CD4-positive, alpha-beta T cell treated with Interferon gamma for 1 hour (primary cell): ENCODE data around the gene ZCCHC10.
"Not testable (repeated sequence)": the region's sequence is repeated elsewhere in the genome, so short reads cannot be mapped to it uniquely, and the experiment has no call there.

Experiments
- DNase-seq: peaks from one replicate; pipeline ENCODE4 v3.0.0-alpha.2; 2020

ZCCHC10 gene

DNA sequence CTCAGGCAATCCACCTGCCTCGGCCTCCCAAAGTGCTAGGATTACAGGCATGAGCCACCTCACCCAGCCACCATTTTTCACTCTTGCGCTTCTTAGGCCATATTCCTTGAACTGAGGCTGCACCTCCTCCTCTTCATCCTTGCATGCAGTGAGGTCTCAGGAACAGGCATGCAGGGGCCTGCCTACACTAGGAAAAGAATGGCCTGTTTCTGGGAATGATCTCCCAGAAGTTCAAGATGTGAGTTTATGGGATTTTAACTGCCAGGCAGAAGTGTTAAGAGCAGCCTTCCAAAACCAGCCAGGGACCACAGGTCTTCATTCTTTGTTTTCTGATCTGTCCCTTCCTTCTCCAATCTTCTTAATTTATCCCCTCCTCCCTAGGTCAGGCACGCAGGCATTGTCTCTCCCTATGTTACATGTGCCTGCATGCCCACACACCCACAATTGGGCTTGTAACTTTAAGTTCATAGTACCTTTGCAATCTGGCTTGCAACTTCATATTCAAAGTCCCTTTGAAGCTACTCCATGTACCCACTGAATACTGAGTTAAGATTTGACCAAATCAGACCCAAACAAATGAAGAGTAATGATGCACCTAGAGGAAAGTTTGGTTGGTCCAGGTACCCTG lies 14.9 kb upstream of the ZCCHC10 start:
- DNase-seq = no peak

DNA sequence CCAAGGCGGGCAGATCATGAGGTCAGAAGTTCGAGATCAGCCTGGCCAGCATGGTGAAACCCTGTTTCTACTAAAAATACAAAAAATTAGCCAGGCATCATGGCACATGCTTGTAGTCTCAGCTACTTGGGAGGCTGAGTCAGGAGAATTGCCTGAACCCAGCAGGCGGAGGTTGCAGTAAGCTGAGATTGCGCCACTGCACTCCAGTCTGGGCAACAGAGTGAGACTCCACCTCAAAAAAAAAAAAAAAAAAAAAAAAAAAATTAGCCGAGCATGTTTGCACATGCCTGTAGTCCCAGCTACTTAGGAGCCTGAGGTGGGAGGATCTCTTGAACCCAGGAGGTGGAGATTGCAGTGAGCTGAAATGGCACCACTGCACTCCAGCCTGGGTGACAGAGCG lies 10.3 kb upstream of the ZCCHC10 start:
- not testable (repeated sequence) for DNase-seq

DNA sequence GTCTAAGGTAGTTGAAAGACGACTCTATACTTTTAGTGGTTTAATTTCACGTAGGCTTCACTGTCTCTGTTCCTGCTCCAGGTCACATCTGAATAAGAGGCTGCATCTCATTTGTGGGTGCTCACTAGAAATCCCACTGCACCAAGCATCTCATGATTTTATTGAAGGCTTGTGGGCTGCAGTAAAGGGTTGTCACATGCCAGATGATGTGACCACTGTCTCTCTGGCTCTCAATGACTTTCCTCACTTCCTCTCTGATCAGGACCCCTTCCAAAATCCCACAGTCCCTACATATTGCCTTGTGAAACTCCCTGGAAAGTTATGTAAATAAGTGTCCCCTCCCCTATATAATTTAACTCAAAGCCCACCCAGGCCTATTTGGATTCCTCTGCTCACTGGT lies 8.9 kb upstream of the ZCCHC10 start:
- DNase-seq = no peak

DNA sequence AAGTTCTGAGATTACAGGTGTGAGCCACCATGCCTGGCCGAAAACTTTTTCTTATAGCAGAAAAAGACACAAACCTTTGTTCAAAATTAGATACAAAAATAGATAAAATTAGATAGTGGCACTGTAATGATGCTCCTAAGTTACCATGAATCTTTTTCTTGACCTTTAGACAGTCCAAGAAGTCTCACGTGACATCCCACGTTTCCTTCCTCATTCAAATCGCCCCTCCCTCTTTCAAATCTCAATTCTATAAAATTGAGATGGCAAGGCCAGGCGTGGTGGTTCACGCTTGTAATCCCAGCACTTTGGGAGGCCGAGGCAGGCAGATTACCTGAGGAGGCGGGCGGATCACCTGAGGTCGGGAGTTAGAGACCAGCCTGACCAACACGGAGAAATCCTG lies 7.7 kb upstream of the ZCCHC10 start:
- no peak for DNase-seq

- DNase-seq = no peak
Measured at GRCh38 chr5:133032852-133033742, 6.7 kb upstream of the ZCCHC10 start.

DNA sequence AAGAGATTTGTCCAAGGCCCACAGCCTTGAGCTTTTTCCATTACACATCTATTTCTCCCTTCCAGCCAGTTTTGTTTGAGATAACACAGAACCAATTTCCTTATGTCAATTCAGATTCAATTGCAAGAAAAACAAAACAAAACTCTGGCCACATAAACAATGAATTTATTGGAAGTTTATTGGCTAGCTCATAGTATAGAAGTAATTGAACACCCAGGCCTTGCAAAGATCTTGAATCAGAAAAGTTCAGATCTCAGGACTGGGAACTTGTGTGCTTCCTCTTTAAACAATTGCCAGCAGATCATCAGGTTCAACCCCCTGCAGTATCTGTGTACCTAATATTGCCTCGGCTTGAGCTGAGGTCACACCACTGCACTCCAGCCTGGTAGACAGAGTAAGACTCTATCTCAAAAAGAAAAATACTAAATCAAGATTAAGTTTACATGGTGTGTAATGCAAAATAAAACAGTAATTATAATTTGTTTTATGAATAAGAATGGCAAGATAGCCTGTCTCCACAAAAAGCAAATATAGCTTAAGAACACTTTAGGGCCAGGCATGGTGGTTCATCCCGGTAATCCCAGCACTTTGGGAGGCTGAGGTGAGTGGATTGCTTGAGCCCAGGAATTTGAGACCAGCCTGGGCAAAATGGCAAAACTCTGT lies 4.1 kb upstream of the ZCCHC10 start:
- no peak for DNase-seq

- no peak for DNase-seq
Measured at GRCh38 chr5:133029416-133029815, 3.1 kb upstream of the ZCCHC10 start.

DNA sequence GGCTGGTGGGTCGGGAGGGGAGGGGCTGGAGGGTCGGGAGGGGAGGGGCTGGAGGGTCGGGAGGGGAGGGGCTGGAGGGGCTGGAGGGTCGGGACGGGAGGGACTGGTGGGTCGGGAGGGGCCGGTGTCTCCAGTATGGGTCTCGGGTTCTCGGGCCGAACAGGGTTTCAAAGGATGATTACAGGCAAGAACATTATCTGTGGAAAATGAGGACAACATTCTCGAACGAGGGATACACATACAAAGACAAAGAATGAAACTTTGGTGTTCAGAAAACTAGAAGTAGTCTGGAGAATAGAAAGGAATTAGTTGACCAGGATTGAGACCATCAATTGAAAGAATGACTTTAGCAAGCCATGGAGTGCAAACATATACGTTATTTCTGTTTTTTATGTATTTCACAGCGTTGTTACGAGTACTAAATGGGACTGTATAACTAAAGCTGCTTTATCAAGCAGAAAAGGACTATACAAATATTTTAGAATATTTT lies 360 bp upstream of the ZCCHC10 start:
- DNase-seq = no peak

GRCh38 chr5:133019471-133019870 lies 6.9 kb downstream of the ZCCHC10 start:
- not testable (repeated sequence) for DNase-seq

DNA sequence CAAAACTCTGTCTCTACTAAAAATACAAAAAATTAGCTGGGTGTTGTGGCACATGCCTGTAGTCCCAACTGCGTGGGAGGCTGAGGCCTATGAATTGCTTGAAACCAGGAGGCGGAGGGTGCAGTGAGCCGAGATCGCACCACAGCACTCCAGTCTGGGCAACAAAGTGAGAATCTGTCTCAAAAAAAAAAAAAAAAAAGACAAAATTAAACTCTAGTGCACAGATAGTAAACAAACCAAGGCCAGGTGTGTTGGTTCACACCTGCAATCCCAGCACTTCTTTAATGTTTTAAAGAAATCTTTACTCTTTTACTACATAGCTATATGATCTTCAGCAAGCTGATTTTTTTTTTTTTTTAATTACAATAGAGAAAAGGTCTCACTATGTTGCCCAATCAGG lies 8.4 kb downstream of the ZCCHC10 start:
- DNase-seq = no peak

DNA sequence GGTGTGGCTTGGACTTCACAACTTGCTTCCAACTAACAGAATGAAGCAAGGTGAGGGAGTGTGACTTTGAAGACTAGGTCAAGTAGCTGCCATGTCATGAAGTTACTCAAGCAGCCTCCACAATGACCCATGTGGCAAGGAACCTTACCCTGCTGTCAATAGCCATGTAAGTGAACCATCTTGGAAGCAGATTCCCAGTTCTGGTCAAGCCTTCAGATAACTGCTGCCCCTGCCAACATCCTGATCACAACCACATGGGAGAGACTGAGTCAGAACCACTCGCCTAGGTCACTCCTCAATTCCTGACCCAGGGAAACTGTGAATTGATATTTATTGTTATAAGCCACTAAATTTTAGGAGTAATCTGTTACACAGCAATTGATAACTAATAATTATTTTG lies 10.9 kb downstream of the ZCCHC10 start:
- DNase-seq = no peak

DNA sequence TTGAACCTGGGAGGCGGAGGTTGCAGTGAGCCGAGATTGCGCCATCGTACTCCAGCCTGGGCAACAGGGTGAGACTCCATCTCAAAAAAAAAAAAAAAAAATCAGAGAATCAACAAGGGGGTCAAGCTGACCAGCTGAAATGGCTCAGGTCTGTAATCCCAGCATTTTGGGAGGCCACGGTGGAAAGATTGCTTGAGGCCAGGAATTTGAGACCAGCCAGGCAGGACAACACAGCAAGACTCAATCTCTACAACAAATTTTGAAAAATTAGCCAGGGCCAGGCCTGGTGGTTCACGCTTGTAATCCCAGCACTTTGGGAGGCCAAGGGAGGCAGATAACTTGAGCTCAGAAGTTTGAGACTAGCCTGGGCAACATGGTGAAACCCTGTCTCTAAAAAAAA lies 17.9 kb downstream of the ZCCHC10 start:
- DNase-seq = not testable (repeated sequence)

- DNase-seq = no peak
Measured at GRCh38 chr5:133006653-133007052, 19.7 kb downstream of the ZCCHC10 start.

DNA sequence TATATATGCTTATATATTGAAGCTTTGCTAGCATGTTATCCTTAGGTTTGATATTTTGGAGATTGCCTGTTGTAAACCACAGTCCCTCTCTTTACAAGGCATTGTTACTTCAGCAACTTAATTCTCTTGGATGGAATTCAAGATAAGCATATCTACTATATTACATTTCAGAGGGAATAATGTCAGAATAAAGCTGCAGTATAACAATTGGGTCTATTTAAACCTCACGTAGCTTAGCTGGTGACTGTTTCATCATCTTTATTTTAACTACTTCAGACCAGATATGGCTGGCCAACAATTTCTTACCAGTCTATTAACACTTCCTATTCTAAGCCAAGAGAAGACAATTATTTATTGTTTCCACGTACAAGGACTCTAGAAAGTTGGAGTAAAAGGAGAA lies 27.1 kb downstream of the ZCCHC10 start:
- no peak for DNase-seq

GRCh38 chr5:132998556-132998955 lies 27.8 kb downstream of the ZCCHC10 start:
- DNase-seq = no peak

DNA sequence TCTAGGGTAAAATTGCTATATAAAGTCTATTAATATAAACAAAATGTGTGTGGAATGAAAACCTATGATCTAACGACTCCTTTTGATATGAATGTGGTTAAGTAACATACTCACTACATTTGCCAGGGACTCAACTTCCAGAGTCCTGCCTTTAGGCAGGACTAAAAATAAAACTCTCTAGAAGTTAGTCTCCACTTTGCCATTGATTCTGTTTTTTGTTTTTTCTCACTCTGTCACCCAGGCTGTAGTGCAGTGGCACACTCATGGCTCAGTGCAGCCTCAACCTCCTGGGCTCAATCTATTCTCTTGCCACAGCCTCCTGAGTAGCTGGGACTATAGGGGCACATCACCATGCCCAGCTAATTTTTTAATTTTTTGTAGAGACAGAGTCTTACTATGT lies 30.0 kb downstream of the ZCCHC10 start:
- DNase-seq = no peak

DNA sequence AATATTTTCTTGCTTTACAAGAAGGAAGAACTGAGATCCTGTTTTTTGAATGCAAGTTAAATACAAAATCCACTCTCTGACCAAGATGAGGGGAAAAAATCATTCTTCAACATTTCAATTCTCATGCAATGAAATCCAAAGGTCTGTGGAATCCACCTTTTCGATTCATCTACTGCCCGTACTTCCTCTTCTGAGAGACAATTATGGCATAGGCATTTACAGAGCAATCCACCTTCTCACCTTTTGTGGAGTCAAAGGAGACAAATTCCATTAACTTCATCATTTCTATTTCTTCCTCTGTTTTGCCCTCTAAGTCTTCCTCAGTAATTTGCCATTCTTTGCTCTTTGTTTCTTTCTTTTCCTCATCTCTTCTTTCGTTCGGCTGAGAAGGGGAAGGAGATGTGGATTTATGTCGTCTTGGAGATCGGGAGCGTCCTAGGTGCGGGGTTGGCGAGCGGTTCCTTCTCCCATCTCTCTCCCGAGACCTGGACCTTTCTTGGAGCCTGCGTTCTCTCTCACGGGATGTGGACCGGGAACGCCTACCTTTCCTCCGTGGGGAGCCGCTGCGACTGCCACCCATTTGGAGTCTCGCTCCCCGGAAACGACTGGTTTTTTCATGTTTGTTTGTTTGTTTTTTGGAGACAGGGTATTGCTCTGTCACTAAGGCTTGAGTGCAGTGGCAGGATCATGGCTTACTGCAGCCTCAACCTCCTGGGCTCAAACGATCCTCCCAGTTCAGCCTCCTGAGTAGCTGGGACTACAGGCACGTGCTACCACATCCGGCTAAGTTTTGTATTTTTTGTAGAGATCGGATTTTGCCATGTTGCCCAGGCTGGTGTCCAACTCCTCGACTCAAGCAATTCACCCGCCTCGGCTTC lies 38.6 kb downstream of the ZCCHC10 start:
- DNase-seq = no peak

GRCh38 chr5:132982971-132983370 lies 43.4 kb downstream of the ZCCHC10 start:
- not testable (repeated sequence) for DNase-seq

DNA sequence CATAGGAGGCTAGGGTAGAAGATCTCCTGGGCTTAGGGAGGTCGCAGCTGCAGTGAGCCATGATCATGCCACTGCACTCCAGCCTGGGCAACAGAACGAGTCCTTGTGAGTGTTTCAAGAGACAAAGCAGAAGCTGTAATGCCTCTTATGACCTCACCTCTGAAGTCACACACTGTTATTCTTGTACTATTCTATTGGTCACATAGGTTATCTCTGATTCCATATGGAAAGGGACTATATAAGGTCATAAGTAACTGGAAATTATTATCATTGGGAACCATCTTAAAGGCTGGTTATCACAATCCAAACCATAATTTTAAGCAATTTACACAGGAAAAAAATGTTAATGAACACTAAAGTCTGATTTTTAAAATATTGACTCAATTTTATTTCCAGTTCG lies 45.1 kb downstream of the ZCCHC10 start:
- no peak for DNase-seq

DNA sequence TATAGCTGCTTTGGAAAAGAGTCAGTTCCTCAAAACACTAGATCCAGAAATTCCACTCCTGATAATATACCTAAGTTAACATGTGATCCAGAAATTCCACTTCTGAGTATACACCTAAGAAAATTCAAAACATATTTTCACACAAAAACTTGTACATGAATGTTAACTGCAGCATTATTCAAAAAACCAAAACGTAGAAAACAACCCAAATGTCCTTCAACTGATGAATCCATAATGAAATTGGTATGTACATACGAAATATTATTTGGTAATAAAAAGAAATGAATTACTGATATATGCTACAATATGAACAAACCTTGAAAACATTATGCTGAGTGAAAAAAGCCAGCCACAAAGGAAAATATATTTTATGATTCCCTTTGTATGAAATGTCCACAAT lies 46.4 kb downstream of the ZCCHC10 start:
- DNase-seq = no peak

- no peak for DNase-seq
Measured at GRCh38 chr5:132979367-132979940, 46.9 kb downstream of the ZCCHC10 start.

DNA sequence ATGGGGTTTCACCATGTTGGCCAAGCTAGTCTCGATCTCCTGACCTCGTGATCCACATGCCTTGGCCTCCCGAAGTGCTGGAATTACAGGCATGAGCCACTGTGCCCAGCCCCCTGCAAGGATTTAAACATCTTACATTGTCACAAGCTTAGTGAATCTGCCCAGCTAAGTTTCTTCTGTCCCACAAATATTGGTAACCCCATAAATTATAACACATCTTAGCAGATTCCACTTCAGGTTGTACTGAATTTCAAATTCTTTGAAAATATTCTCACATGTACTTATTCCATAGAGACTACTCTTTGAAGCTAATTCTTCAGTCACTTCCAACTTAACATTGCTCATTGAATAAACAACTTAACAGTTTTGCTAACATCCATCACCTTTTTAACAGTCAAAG lies 49.5 kb downstream of the ZCCHC10 start:
- DNase-seq = no peak
